HG03103 (cell line): ENCODE measurements around the gene BLVRA.

Source experiments
- ATAC-seq: cut with Tn5 transposase; IDR thresholded peaks from one replicate; pipeline ENCODE4 v1.9.1; 2021; ENCODE audit warnings: low read depth; ENCODE audit not compliant: unreplicated experiment

The BLVRA gene

DNA sequence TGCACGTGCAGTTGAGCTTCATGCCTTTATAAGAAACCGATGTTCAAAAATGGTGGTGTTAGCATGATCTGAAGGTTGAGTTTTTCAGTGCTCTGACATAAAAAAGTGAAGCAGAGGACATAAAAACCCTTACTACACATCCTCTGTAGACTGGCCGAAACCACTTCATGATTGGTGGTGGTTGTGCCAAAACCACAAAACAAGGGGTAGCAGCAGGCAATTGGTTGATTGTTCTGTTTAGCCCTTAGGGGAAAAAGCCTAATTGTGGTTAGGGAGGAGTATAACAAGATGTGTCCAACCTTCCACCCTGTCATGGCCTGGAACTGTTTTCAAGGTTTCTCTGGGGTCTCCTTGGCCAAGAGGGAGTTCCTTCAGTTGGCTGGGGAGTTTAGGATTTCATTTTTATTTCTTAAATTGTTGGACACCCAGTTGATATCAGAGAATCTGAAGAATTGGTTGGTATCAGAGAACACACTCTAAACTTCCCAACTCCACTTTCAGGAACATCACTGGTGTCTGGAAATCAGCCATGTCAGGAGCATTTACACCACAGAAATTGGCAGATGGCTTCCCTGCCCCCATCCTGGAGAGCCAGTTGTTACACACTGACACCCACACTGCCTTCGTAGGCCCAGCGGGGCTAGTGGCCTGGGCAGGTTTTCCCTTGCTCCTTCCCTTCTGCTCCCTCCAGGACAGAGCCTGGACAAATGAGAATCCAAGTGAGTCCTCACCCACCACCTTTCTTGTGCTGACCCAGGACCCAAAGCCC, 92.1 kb downstream of the BLVRA start:
- no peak for ATAC-seq

DNA sequence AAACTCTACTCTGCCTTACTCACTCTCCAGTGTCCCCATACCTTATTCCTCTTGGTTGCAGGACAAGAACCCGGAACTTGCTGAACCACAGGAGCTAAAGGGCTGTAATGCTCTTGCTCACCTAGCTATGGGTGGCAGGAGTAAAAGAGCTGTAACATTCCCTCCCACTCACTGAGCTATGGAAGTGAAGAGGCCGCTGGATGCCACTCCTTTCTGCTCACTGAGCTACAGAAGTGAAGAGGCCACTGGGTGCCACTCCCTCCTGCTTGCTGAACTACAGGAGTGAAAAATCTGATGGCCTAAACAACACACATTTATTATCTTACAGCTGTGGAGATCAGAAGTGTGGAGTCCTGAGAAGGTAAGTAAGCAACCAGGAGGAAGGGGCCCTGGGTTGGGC, 93.3 kb downstream of the BLVRA start:
- no peak for ATAC-seq

DNA sequence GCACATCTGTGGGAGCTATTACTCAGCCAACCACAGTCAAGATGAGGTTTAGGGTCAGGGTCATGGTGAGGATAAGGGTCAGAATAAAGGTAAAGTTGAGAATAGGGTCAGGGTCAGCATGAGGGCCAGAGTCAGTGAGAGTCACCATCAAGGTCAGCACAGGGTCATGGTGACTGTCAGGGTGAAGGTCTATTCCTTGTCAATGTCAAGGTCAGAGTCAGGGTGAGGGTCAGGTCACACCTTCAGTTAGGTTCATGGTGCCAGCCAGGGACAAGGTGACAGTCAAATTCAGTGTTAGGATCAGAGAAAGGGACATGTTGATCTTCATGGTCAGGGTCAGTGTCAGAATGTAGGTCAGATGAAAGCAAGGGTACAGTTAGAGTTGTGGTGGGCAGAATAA, 96.7 kb downstream of the BLVRA start:
- no peak for ATAC-seq

DNA sequence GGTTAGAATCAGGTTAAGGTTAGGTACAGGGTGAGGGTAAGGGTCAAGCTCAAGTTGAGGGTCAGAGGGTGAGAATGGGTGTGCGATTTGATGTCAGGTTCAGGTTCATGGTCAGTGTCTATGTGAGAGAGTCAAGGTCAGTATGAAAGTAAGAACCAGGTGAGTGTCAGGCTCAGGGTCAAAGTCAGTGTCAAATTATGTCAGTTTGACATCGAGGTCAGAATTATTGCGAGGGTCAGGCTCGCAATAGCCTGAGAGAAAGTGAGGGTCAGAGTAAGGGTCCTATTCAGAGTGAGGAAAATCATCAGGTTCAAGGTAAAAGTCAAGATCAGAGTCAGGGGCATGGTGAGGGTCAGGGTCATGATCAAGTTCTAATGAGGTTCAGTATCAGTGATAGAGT, 97.8 kb downstream of the BLVRA start:
- no peak for ATAC-seq
